IMR-90 (cell line): ENCODE results near the gene SNTG2. TPM values are rescaled to one million over a fixed set of nuclear protein-coding genes. Genes with fewer than 3 reads are reported as not detected.

Source experiments
- ATAC-seq: fragments of 200-7000 bp; cut with Tn5 transposase; 2 replicates; pipeline ENCODE4 v1.9.1; 2020; ENCODE audit warnings: low read depth, mild to moderate bottlenecking, moderate library complexity
- BruUV-seq: library from RNA; stranded (reverse); fragments of 400-500 nt; replicated peaks from 2 replicates; lab custom pipeline; 2021; lab: Mats Ljungman, UMichigan
- CTCF ChIA-PET: fragments of 300-600 bp; formaldehyde crosslinking; extraction: SDS; loops from one replicate; lab custom pipeline; 2021; ENCODE audit warnings: antibody characterized with exemption; lab: Yijun Ruan, JAX
- POLR2A ChIA-PET: fragments of 300-600 bp; sonication (Branson Sonifier 250); formaldehyde crosslinking; loops from one replicate; lab custom pipeline; 2022; ENCODE audit warnings: antibody characterized with exemption; ENCODE audit not compliant: unreplicated experiment; lab: Charles Lee
- DNase-seq: peaks from one replicate; pipeline ENCODE4 v3.0.0; 2013
- H2AFZ ChIP-seq: replicated peaks from 2 replicates; pipeline ENCODE3; 2013; ENCODE audit warnings: low read length, mild to moderate bottlenecking; ENCODE audit not compliant: poor library complexity
- H2AK5ac ChIP-seq: 2 replicates; pipeline ENCODE4 v1.6.1; 2013; ENCODE audit warnings: low read depth, low read length, inconsistent platforms
- H2AK9ac ChIP-seq: replicated peaks from 2 replicates; pipeline ENCODE3; 2013; ENCODE audit warnings: mild to moderate bottlenecking, low read depth, low read length, moderate library complexity; ENCODE audit not compliant: poor library complexity
- H2BK120ac ChIP-seq: 2 replicates; pipeline ENCODE4 v1.6.1; 2013; ENCODE audit warnings: low read depth, low read length, inconsistent platforms
- H2BK15ac ChIP-seq: 3 replicates; pipeline ENCODE4 v1.6.1; 2013; ENCODE audit warnings: low read depth, low read length, inconsistent platforms
- H2BK20ac ChIP-seq: 2 replicates; pipeline ENCODE4 v1.6.1; 2013; ENCODE audit warnings: low read depth, mild to moderate bottlenecking, inconsistent platforms, low read length, moderate library complexity
- H2BK5ac ChIP-seq: 2 replicates; pipeline ENCODE4 v1.6.1; 2013; ENCODE audit warnings: mild to moderate bottlenecking, low read depth, low read length, inconsistent platforms; ENCODE audit not compliant: poor library complexity, severe bottlenecking
- H3K14ac ChIP-seq: replicated peaks from 2 replicates; pipeline ENCODE4 v1.6.1; 2013; ENCODE audit warnings: low read depth, low read length, inconsistent platforms
- H3K18ac ChIP-seq: 2 replicates; pipeline ENCODE4 v1.6.1; 2013; ENCODE audit warnings: low read depth, low read length, control low read depth
- H3K23ac ChIP-seq: 2 replicates; pipeline ENCODE4 v1.6.1; 2013; ENCODE audit warnings: low read depth, low read length, inconsistent platforms
- H3K27ac ChIP-seq: 2 replicates; pipeline ENCODE4 v1.5.1; 2013; ENCODE audit warnings: mild to moderate bottlenecking, control low read depth, low read length; ENCODE audit not compliant: insufficient read depth
- H3K27me3 ChIP-seq: 2 replicates; pipeline ENCODE4 v1.6.1; 2013; ENCODE audit warnings: low read length; ENCODE audit not compliant: control insufficient read depth, insufficient read depth
- H3K36me3 ChIP-seq: 2 replicates; pipeline ENCODE4 v1.6.1; 2013; ENCODE audit warnings: low read length, mixed read lengths; ENCODE audit not compliant: control insufficient read depth, insufficient read depth
- H3K4ac ChIP-seq: 2 replicates; pipeline ENCODE4 v1.6.1; 2013; ENCODE audit warnings: low read depth, low read length, inconsistent platforms
- H3K4me1 ChIP-seq: 2 replicates; pipeline ENCODE4 v1.6.1; 2013; ENCODE audit warnings: low read length, mixed read lengths; ENCODE audit not compliant: control insufficient read depth, insufficient read depth
- H3K4me2 ChIP-seq: 2 replicates; pipeline ENCODE4 v1.6.1; 2013; ENCODE audit warnings: low read depth, mild to moderate bottlenecking, control low read depth, low read length, moderate library complexity
- H3K4me3 ChIP-seq: 2 replicates; pipeline ENCODE4 v1.5.1; 2013; ENCODE audit warnings: low read depth, mild to moderate bottlenecking, control low read depth, low read length, moderate library complexity; ENCODE audit not compliant: insufficient read depth
- H3K56ac ChIP-seq: 2 replicates; pipeline ENCODE4 v1.6.1; 2013; ENCODE audit warnings: low read length, inconsistent platforms; ENCODE audit not compliant: insufficient read depth; ENCODE audit errors: extremely low read depth
- H3K79me1 ChIP-seq, 2 experiments: 2 replicates each; pipeline ENCODE4 v1.6.1; 2013; ENCODE audit warnings: low read length in 2 of 2, inconsistent platforms in 1 of 2, low read depth in 1 of 2
- H3K9ac ChIP-seq: 2 replicates; pipeline ENCODE4 v1.6.1; 2013; ENCODE audit warnings: low read depth, low read length, control low read depth
- H3K9me1 ChIP-seq: 2 replicates; pipeline ENCODE4 v1.6.1; 2013; ENCODE audit warnings: low read length, inconsistent platforms; ENCODE audit not compliant: insufficient read depth
- H3K9me3 ChIP-seq: 2 replicates; pipeline ENCODE4 v1.6.1; 2013; ENCODE audit warnings: low read length; ENCODE audit not compliant: control insufficient read depth, insufficient read depth
- H4K20me1 ChIP-seq: 2 replicates; pipeline ENCODE4 v1.6.1; 2013; ENCODE audit warnings: low read length, inconsistent platforms; ENCODE audit not compliant: insufficient read depth
- H4K5ac ChIP-seq: 2 replicates; pipeline ENCODE4 v1.6.1; 2013; ENCODE audit warnings: mild to moderate bottlenecking, low read depth, low read length, control low read depth
- H4K8ac ChIP-seq, 2 experiments: 2 replicates each; pipeline ENCODE4 v1.6.1; 2013; ENCODE audit warnings: low read depth in 2 of 2, low read length in 2 of 2, control low read depth in 1 of 2, inconsistent platforms in 1 of 2
- H4K91ac ChIP-seq: 2 replicates; pipeline ENCODE4 v1.6.1; 2013; ENCODE audit warnings: low read depth, low read length, inconsistent platforms; ENCODE audit not compliant: insufficient read depth
- BHLHE40 ChIP-seq: fragments of 150-350 bp; IDR thresholded peaks from 2 replicates; pipeline ENCODE4 v1.6.1; 2016; ENCODE audit warnings: mild to moderate bottlenecking, low read depth, low read length
- ELK1 ChIP-seq: fragments of 150-350 bp; IDR thresholded peaks from 2 replicates; pipeline ENCODE4 v1.6.1; 2016; ENCODE audit warnings: low read depth, mild to moderate bottlenecking, low read length, moderate library complexity, borderline replicate concordance
- MAZ ChIP-seq: IDR thresholded peaks from 2 replicates; pipeline ENCODE4 v1.6.1; 2012; ENCODE audit warnings: low read depth, mild to moderate bottlenecking, low read length, improper control_type of control experiment, moderate library complexity, borderline replicate concordance
- RAD21 ChIP-seq: IDR thresholded peaks from 2 replicates; pipeline ENCODE4 v1.6.1; 2012; ENCODE audit warnings: low read length, improper control_type of control experiment
- RFX5 ChIP-seq: IDR thresholded peaks from 2 replicates; pipeline ENCODE4 v1.8.0; 2012; ENCODE audit warnings: low read depth, mild to moderate bottlenecking, low read length, moderate library complexity
- SMC3 ChIP-seq: fragments of 150-350 bp; IDR thresholded peaks from 2 replicates; pipeline ENCODE4 v1.6.1; 2016; ENCODE audit warnings: low read depth, mild to moderate bottlenecking, antibody characterized with exemption, low read length, moderate library complexity
- WGBS, 2 experiments: methylation state at CpG; one replicate each; pipeline versions ENCODE4 v1.1.5 to v1.1.7; 2013; ENCODE audit warnings: missing lambda C conversion rate in 2 of 2; ENCODE audit not compliant: insufficient read length in 1 of 2; ENCODE audit errors: extremely low coverage in 2 of 2; 5-methylcytosine and 5-hydroxymethylcytosine counted together
- dilution Hi-C: fragments of 300-500 bp; cut with HindIII; formaldehyde crosslinking; loops from one replicate; pipeline ENCODE4 v1.14.3; 2018; ENCODE audit warnings: low sequenced_read_pairs; ENCODE audit not compliant: unreplicated experiment
- in situ Hi-C: fragments of 300-500 bp; cut with MboI; formaldehyde crosslinking; loops from 3 replicates; pipeline ENCODE4 v1.14.3; 2019; ENCODE audit warnings: low sequenced_read_pairs, inconsistent platforms, mixed read lengths
- intact Hi-C: fragments of 100-400 bp; cut with micrococcal nuclease; formaldehyde crosslinking; loops from 2 replicates; pipeline ENCODE4 v1.10.0; 2022
- polyA plus RNA-seq, 3 experiments: library from polyadenylated mRNA; depleted of rRNA; stranded (reverse); fragments of >200 nt; gene quantifications; 2 replicates each; pipeline ENCODE4 v1.2.3, GENCODE V29; 2012; ENCODE audit warnings: low replicate concordance in 1 of 3
- total RNA-seq: library from RNA; depleted of rRNA; stranded (reverse); fragments of >200 nt; gene quantifications from 2 replicates; pipeline ENCODE4 v1.2.3, GENCODE V29; 2012

Gene SNTG2
- total and polyA plus RNA-seq, 2 of the 4 experiments (the other 2 are of a cell fraction): under 0.01 to 0.17 TPM

GRCh38 chr2:925711-926110 lies 24.9 kb upstream of the SNTG2 start:
- H2AK5ac ChIP-seq: no peak overlapping the region
- ATAC-seq (no peak), DNase-seq (no peak)
- ChIA-PET CTCF (no interaction called here), POLR2A (no interaction called here)
- H2AK9ac ChIP-seq: no peak overlapping the region
- no peak overlapping the region for H2BK120ac ChIP-seq
- H3K36me3 ChIP-seq: no peaks in the 10 kb centered on the region
- no peak overlapping the region for H3K18ac ChIP-seq
- no peaks in the 10 kb centered on the region for H4K20me1 ChIP-seq
- H3K4me2 ChIP-seq: no peak overlapping the region
- H2BK20ac ChIP-seq: no peak overlapping the region
- in situ Hi-C loops: loop anchor here (25.0 kb wide), 1 partner anchor 912 kb away; no protein-coding TSS in a partner anchor
- H3K4ac ChIP-seq: no peak overlapping the region
- H3K9me3 ChIP-seq: peaks cover 15% of the 10 kb centered on the region
- intact Hi-C loops: no loop called here
- no peaks in the 10 kb centered on the region for H3K4me1 ChIP-seq
- no peak overlapping the region for H2BK15ac ChIP-seq
- no peak overlapping the region for H3K27ac ChIP-seq
- H3K56ac ChIP-seq: no peak overlapping the region
- no peak overlapping the region for H3K9ac ChIP-seq
- no peak overlapping the region for H4K91ac ChIP-seq
- WGBS, 2 experiments: 67% methylated on average over 3 of the region's 8 CpGs; no CpG with 5 or more reads in 1 of the 2 experiments
- H3K9me1 ChIP-seq: no peaks in the 10 kb centered on the region
- no peak overlapping the region for H2AFZ ChIP-seq
- no peak overlapping the region for H3K23ac ChIP-seq
- TF ChIP-seq RAD21 (no peak), ELK1 (no peak), RFX5 (no peak), SMC3 (no peak), BHLHE40 (no peak), MAZ (no peak)
- H4K5ac ChIP-seq: no peak overlapping the region
- dilution Hi-C loops: no loop called here
- no TSS peak for BruUV-seq
- H3K27me3 ChIP-seq: no peaks in the 10 kb centered on the region
- no peak overlapping the region for H3K14ac ChIP-seq
- H2BK5ac ChIP-seq: no peak overlapping the region
- no peak overlapping the region for H3K4me3 ChIP-seq
- no peak overlapping the region for H4K8ac ChIP-seq
- no peaks in the 10 kb centered on the region for H3K79me1 ChIP-seq
